ENCODE measurements around the gene TGFA. TPM values are rescaled to one million over a fixed set of nuclear protein-coding genes. Genes with fewer than 3 reads are reported as not detected.

TGFA gene
- total RNA-seq, 5 donors from 2014 or later (not counting 1 experiment from before 2014, with no cell fraction given) = 1.2 to 8.3 (median 4.5) TPM

DNA sequence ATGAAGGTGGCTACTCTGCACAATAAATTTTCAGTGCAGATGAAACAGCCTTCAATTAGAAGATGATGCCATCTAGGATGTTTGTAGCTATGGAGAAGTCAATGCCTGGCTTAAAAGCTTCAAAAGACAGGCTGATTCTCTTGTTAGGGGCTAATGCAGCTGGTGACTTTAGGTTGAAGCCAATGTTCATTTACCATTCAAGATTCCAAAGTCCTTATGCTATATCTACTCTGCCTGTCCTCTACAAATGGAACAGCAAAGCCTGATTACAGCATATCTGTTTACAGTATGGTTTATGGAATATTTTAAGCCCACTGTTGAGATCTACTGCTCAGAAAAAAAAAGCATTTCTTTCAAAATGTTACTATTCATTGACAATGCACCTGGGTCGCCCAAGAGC lies 15.8 kb downstream of the TGFA start:
- CTCF ChIA-PET = no interaction called here
- Mint-ChIP-seq H3K9me3 (peaks cover 0 to 7% (median 7%) of the 10 kb centered on the region in 3 donors), H3K4me1 (peaks cover 0 to 4% (median 0%) of the 10 kb centered on the region in 3 donors), H3K27ac (no peak overlapping the region), H3K4me3 (no peak overlapping the region), H3K27me3 (no peaks in the 10 kb centered on the region), H3K36me3 (peaks cover 8% of the 10 kb centered on the region)
- no CpG with 5 or more reads among the region's 1 CpG for WGBS (ENCODE audit: insufficient coverage)
- no peaks in the 10 kb centered on the region for H3K9me3 ChIP-seq
- no peak overlapping the region for H3K4me3 ChIP-seq (ENCODE audit: control insufficient read depth in 1 of 2, extremely low read depth in 1 of 2, low read length in 1 of 2)
- DNase-seq = no peak
- POLR2A ChIA-PET = no interaction called here
- H3K27ac ChIP-seq (ENCODE audit: low read length) = no peak overlapping the region
- no peaks in the 10 kb centered on the region for H3K36me3 ChIP-seq (ENCODE audit: control insufficient read depth in 2 of 2, extremely low read depth in 1 of 2, insufficient read depth in 1 of 2, low read length in 1 of 2)
- no peak for ATAC-seq (replicated peaks in 1 of 4)
- no peaks in the 10 kb centered on the region for H3K27me3 ChIP-seq (replicated peaks in 1 of 2; ENCODE audit: control insufficient read depth in 2 of 2, extremely low read depth in 1 of 2, insufficient read depth in 2 of 2, low read length in 1 of 2)
- H3K4me1 ChIP-seq (ENCODE audit: control insufficient read depth in 1 of 2, extremely low read depth in 1 of 2, insufficient read depth in 2 of 2, low read length in 2 of 2) = no peaks in the 10 kb centered on the region

DNA sequence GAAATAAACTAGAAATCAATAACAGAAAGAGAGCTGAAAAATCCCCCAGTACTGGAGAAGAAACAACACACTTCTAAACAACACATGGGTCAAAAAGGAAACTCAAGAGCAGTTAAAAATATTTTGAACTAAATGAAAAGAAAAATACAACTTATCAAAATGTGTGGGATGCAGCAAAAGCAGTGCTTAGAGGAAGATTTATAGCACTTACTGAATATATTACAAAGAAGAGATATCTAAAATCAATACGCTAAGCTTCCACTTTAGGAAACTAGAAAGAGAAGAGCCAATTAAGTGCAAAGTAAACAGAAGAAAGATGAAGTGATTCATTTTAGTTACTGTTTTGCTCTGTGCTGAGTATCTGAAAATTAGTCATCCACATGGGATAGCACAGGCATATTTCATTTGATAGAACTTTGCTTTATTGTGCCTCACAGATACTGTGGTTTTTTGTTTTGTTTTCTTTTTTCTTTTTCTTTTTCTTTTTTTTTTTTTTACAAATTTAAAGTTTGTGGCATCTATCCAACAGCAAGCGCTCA lies 17.0 kb downstream of the TGFA start:
- H3K4me1 ChIP-seq (ENCODE audit: control insufficient read depth in 1 of 2, extremely low read depth in 1 of 2, insufficient read depth in 2 of 2, low read length in 2 of 2) = no peaks in the 10 kb centered on the region
- ChIA-PET POLR2A (no interaction called here), CTCF (no interaction called here)

DNA sequence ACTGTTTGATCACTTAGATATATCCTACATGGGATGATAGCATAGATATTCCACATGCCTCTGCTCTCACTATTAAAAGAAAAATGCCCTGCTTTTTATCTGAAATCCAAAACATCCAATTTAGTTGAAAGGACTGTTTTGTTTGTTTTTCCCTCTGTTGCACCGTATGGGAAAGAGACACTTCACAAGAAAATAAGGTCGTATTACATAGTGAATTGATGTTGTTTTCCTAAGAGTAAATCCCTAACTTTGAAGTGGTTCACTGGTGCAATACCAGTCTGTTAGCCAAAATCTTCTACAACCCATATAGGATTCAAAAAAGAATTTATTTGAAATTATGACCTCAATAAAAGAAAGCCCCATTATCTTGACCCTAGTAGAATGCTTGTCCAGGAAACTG lies 18.1 kb downstream of the TGFA start:
- Mint-ChIP-seq H3K27me3 (no peaks in the 10 kb centered on the region), H3K4me3 (no peak overlapping the region), H3K36me3 (peaks cover 11% of the 10 kb centered on the region), H3K4me1 (peaks cover 0 to 7% (median 6%) of the 10 kb centered on the region in 3 donors), H3K9me3 (peaks cover 0 to 10% (median 7%) of the 10 kb centered on the region in 3 donors), H3K27ac (no peak overlapping the region)
- no peak for ATAC-seq (replicated peaks in 1 of 4)
- Histone ChIP-seq H3K27me3 (replicated peaks in 1 of 2; ENCODE audit: control insufficient read depth in 2 of 2, extremely low read depth in 1 of 2, insufficient read depth in 2 of 2, low read length in 1 of 2) (peaks cover 0 to 2% of the 10 kb centered on the region in 2 experiments), H3K4me3 (ENCODE audit: control insufficient read depth in 1 of 2, extremely low read depth in 1 of 2, low read length in 1 of 2) (no peak overlapping the region), H3K4me1 (ENCODE audit: control insufficient read depth in 1 of 2, extremely low read depth in 1 of 2, insufficient read depth in 2 of 2, low read length in 2 of 2) (no peaks in the 10 kb centered on the region), H3K9me3 (no peaks in the 10 kb centered on the region), H3K27ac (ENCODE audit: low read length) (no peak overlapping the region), H3K36me3 (ENCODE audit: control insufficient read depth in 2 of 2, extremely low read depth in 1 of 2, insufficient read depth in 1 of 2, low read length in 1 of 2) (no peaks in the 10 kb centered on the region)
- DNase-seq = no peak
- ChIA-PET CTCF (no interaction called here), POLR2A (no interaction called here)
- WGBS (ENCODE audit: insufficient coverage) = no CpG with 5 or more reads among the region's 2 CpGs

More for the DNA sequence above, 17.0 kb downstream of the TGFA start:
- Histone ChIP-seq H3K9me3 (no peaks in the 10 kb centered on the region), H3K27me3 (replicated peaks in 1 of 2; ENCODE audit: control insufficient read depth in 2 of 2, extremely low read depth in 1 of 2, insufficient read depth in 2 of 2, low read length in 1 of 2) (no peaks in the 10 kb centered on the region), H3K36me3 (ENCODE audit: control insufficient read depth in 2 of 2, extremely low read depth in 1 of 2, insufficient read depth in 1 of 2, low read length in 1 of 2) (no peaks in the 10 kb centered on the region), H3K4me3 (ENCODE audit: control insufficient read depth in 1 of 2, extremely low read depth in 1 of 2, low read length in 1 of 2) (no peak overlapping the region), H3K27ac (ENCODE audit: low read length) (no peak overlapping the region)
- H3K36me3 Mint-ChIP-seq = peaks cover 9% of the 10 kb centered on the region
- no CpG with 5 or more reads among the region's 2 CpGs for WGBS (ENCODE audit: insufficient coverage)
- ATAC-seq (replicated peaks in 1 of 4) (no peak), DNase-seq (no peak)
- H3K27me3 Mint-ChIP-seq = no peaks in the 10 kb centered on the region
- peaks cover 0 to 5% (median 4%) of the 10 kb centered on the region in 3 donors for H3K4me1 Mint-ChIP-seq
- no peak overlapping the region for H3K27ac Mint-ChIP-seq
- peaks cover 0 to 7% (median 7%) of the 10 kb centered on the region in 3 donors for H3K9me3 Mint-ChIP-seq
- no peak overlapping the region for H3K4me3 Mint-ChIP-seq

GRCh38 chr2:70534183-70534836 lies 19.3 kb downstream of the TGFA start:
- H3K9me3 Mint-ChIP-seq = peaks cover 0 to 10% (median 7%) of the 10 kb centered on the region in 3 donors
- H3K27me3 Mint-ChIP-seq = no peaks in the 10 kb centered on the region
- H3K4me1 ChIP-seq (ENCODE audit: control insufficient read depth in 1 of 2, extremely low read depth in 1 of 2, insufficient read depth in 2 of 2, low read length in 2 of 2) = no peaks in the 10 kb centered on the region
- no peak overlapping the region for H3K4me3 Mint-ChIP-seq
- H3K4me1 Mint-ChIP-seq = peaks cover 0 to 7% (median 2%) of the 10 kb centered on the region in 3 donors
- H3K36me3 Mint-ChIP-seq = peaks cover 11% of the 10 kb centered on the region
- H3K9me3 ChIP-seq = no peaks in the 10 kb centered on the region
- ChIA-PET POLR2A (no interaction called here), CTCF (no interaction called here)
- H3K27me3 ChIP-seq (replicated peaks in 1 of 2; ENCODE audit: control insufficient read depth in 2 of 2, extremely low read depth in 1 of 2, insufficient read depth in 2 of 2, low read length in 1 of 2) = peaks cover 0 to 4% of the 10 kb centered on the region in 2 experiments
- no peak for ATAC-seq (replicated peaks in 1 of 4)
- no peak for DNase-seq
- H3K27ac ChIP-seq (ENCODE audit: low read length) = no peak overlapping the region
- H3K4me3 ChIP-seq (ENCODE audit: control insufficient read depth in 1 of 2, extremely low read depth in 1 of 2, low read length in 1 of 2) = no peak overlapping the region
- no peak overlapping the region for H3K27ac Mint-ChIP-seq
- 66% methylated on average over 2 of the region's 4 CpGs for WGBS (ENCODE audit: insufficient coverage)
- no peaks in the 10 kb centered on the region for H3K36me3 ChIP-seq (ENCODE audit: control insufficient read depth in 2 of 2, extremely low read depth in 1 of 2, insufficient read depth in 1 of 2, low read length in 1 of 2)

DNA sequence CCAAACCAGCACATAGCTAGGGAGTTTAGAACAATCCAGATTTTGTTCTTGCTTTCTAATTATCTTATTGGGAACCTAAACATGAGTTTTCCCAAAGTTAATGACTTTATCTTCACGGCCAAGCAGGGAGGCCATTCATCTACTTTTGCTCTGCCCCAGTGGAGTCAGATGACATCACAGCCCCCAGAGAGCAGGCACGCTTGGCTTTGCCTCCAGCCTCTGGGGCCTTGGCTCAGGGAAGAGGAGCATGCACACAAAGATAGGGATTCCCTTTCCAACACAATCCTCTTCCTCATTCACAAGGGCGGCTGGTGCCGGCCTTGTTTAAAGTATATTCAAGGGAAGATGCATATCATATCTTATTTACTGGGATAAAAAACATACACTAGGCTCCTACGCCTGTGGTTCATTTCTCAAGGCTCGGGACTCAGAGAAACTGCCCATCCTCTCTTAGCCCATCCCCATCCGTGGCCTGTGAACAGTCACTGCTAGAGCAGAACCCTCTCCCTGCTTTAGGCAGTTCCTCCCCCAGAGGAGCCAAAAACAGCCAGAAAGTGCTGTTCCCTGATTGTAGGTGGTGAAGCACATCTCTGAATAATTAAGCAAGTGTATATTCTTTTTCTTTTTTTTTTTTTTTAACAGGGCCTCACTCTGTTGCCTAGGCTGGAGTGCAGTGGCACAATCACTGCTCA lies 21.2 kb downstream of the TGFA start:
- Histone ChIP-seq H3K4me1 (ENCODE audit: control insufficient read depth in 1 of 2, extremely low read depth in 1 of 2, insufficient read depth in 2 of 2, low read length in 2 of 2) (no peaks in the 10 kb centered on the region), H3K4me3 (ENCODE audit: control insufficient read depth in 1 of 2, extremely low read depth in 1 of 2, low read length in 1 of 2) (no peak overlapping the region), H3K36me3 (ENCODE audit: control insufficient read depth in 2 of 2, extremely low read depth in 1 of 2, insufficient read depth in 1 of 2, low read length in 1 of 2) (no peaks in the 10 kb centered on the region), H3K9me3 (no peaks in the 10 kb centered on the region), H3K27ac (ENCODE audit: low read length) (no peak overlapping the region), H3K27me3 (replicated peaks in 1 of 2; ENCODE audit: control insufficient read depth in 2 of 2, extremely low read depth in 1 of 2, insufficient read depth in 2 of 2, low read length in 1 of 2) (peaks cover 0 to 4% of the 10 kb centered on the region in 2 experiments)
- DNase-seq (no peak), ATAC-seq (replicated peaks in 1 of 4) (no peak)
- 100% methylated on average over 1 of the region's 7 CpGs for WGBS (ENCODE audit: insufficient coverage)
- Mint-ChIP-seq H3K4me3 (no peak overlapping the region), H3K9me3 (peaks cover 0 to 10% (median 7%) of the 10 kb centered on the region in 3 donors), H3K27me3 (no peaks in the 10 kb centered on the region), H3K27ac (no peak overlapping the region), H3K4me1 (peaks cover 0 to 7% (median 2%) of the 10 kb centered on the region in 3 donors), H3K36me3 (peaks cover 13% of the 10 kb centered on the region)
- POLR2A ChIA-PET = no interaction called here
- CTCF ChIA-PET = interaction anchor here in 1 of 2 donors (0.7 kb wide), 1 partner anchor 56 kb away, joined by 3 read pairs; no protein-coding TSS in a partner anchor

- no peak overlapping the region for H3K27ac ChIP-seq (ENCODE audit: low read length)
- DNase-seq (no peak), ATAC-seq (replicated peaks in 1 of 4) (no peak)
- H3K36me3 Mint-ChIP-seq = peaks cover 13% of the 10 kb centered on the region
- no peaks in the 10 kb centered on the region for H3K9me3 ChIP-seq
- 100% methylated on average over 1 of the region's 3 CpGs for WGBS (ENCODE audit: insufficient coverage)
- H3K27me3 ChIP-seq (replicated peaks in 1 of 2; ENCODE audit: control insufficient read depth in 2 of 2, extremely low read depth in 1 of 2, insufficient read depth in 2 of 2, low read length in 1 of 2) = peaks cover 0 to 4% of the 10 kb centered on the region in 2 experiments
- ChIA-PET POLR2A (no interaction called here), CTCF (no interaction called here)
- no peak overlapping the region for H3K27ac Mint-ChIP-seq
- H3K4me1 ChIP-seq (ENCODE audit: control insufficient read depth in 1 of 2, extremely low read depth in 1 of 2, insufficient read depth in 2 of 2, low read length in 2 of 2) = no peaks in the 10 kb centered on the region
- no peak overlapping the region for H3K4me3 Mint-ChIP-seq
- no peaks in the 10 kb centered on the region for H3K36me3 ChIP-seq (ENCODE audit: control insufficient read depth in 2 of 2, extremely low read depth in 1 of 2, insufficient read depth in 1 of 2, low read length in 1 of 2)
- H3K27me3 Mint-ChIP-seq = peaks cover 0 to 1% of the 10 kb centered on the region in 2 donors
- peaks cover 0 to 10% (median 6%) of the 10 kb centered on the region in 3 donors for H3K9me3 Mint-ChIP-seq
- no peak overlapping the region for H3K4me3 ChIP-seq (ENCODE audit: control insufficient read depth in 1 of 2, extremely low read depth in 1 of 2, low read length in 1 of 2)
- peaks cover 0 to 7% (median 2%) of the 10 kb centered on the region in 3 donors for H3K4me1 Mint-ChIP-seq
Measured at GRCh38 chr2:70531419-70532086, 22.1 kb downstream of the TGFA start.

Data from T-cell (primary cell).